Large intestine (tissue), 3 donors: ENCODE measurements around the gene PIK3C3. TPM values are rescaled to one million over a fixed set of nuclear protein-coding genes. Genes with fewer than 3 reads are reported as not detected.

ENCODE experiments used
- DNase-seq, 2 donors: peaks; one replicate each; pipeline versions ENCODE4 v3.0.0 to v3.0.0-alpha.2; 2013
- H3K27ac ChIP-seq: one replicate; pipeline ENCODE4 v1.5.1; 2013; ENCODE audit warnings: low read length
- H3K27me3 ChIP-seq: 2 replicates; pipeline ENCODE4 v1.6.1; 2013; ENCODE audit warnings: low read length; ENCODE audit not compliant: control insufficient read depth, insufficient read depth
- H3K36me3 ChIP-seq: 2 replicates; pipeline ENCODE4 v1.6.1; 2013; ENCODE audit warnings: low read length; ENCODE audit not compliant: control insufficient read depth, insufficient read depth
- H3K4me1 ChIP-seq: one replicate; pipeline ENCODE4 v1.6.1; 2013; ENCODE audit warnings: low read length; ENCODE audit not compliant: control insufficient read depth, insufficient read depth
- H3K4me3 ChIP-seq: one replicate; pipeline ENCODE4 v1.5.1; 2013; ENCODE audit warnings: low read length
- H3K9me3 ChIP-seq: one replicate; pipeline ENCODE4 v1.6.1; 2013; ENCODE audit warnings: mild to moderate bottlenecking, low read depth, low read length, moderate library complexity; ENCODE audit not compliant: control insufficient read depth
- WGBS: methylation state at CpG from one replicate; pipeline ENCODE4 v1.1.5; 2013; ENCODE audit warnings: low lambda C conversion rate; ENCODE audit not compliant: insufficient coverage; 5-methylcytosine and 5-hydroxymethylcytosine counted together
- polyA plus RNA-seq: library from polyadenylated mRNA; unstranded; fragments of 120-200 nt; gene quantifications from one replicate; pipeline ENCODE4 v1.2.1, GENCODE V29; 2013

PIK3C3 gene
- polyA plus RNA-seq, 1 donor: 38.2 TPM

DNA sequence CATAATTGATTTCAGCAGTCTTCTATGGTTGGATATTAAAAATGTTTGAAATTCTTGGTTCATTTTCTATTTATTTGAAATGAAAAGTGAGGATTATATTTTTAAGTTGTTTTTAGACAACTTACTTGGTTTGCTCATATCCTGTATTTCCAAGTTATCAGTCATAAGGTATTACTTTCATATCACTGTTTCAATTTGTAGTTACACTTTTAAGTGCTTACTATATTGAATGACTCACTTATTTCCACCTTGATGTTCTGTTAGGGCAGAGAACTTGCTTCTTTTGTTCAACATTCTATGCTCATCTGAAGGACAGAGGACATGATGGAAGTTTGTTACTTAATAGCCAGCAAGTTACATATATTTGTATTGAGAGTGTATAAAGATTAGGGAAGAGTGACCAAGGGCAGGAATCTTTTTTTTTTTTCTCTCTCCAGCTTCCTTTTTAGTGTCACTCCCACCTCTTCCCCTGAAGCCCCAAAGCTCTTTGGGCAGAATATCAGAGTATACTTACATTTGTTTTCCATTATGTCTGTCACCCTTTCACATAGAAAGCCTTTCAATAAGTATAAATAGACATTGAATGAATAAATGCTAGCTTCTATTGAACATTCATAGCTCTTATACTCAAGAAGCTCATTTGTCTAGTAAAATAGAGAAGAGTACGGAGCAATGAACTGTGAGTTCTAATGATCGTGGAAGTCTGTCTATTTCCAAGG is 28.1 kb downstream of the PIK3C3 start:
- H3K9me3 ChIP-seq: no peaks in the 10 kb centered on the region
- peaks cover 15% of the 10 kb centered on the region for H3K36me3 ChIP-seq
- no peak for DNase-seq
- no peaks in the 10 kb centered on the region for H3K27me3 ChIP-seq
- H3K4me1 ChIP-seq: no peaks in the 10 kb centered on the region
- H3K4me3 ChIP-seq: no peak overlapping the region
- H3K27ac ChIP-seq: no peak overlapping the region
- WGBS: no CpG with 5 or more reads among the region's 2 CpGs

DNA sequence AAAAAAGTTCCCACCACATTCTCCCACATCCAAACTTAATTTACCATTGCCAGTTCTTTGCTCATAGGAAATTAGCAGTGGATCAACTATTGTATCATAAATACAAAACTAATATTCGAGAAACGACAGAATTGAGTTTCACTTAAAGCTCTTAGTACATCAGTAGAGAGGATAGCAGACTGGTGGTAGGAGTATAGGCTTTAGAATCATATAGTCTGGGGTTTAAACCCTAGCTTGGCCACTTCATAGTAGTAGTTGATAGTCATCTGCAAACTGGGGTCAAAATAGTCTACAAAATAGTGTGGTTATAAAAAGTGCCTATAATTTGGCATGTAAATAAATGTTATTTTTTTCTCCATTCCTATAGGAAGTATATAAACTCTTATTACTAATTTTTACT is 30.9 kb downstream of the PIK3C3 start:
- H3K27ac ChIP-seq: no peak overlapping the region
- no peak for DNase-seq
- no CpG with 5 or more reads among the region's 2 CpGs for WGBS
- no peak overlapping the region for H3K4me3 ChIP-seq
- H3K9me3 ChIP-seq: no peaks in the 10 kb centered on the region
- H3K4me1 ChIP-seq: no peaks in the 10 kb centered on the region
- no peaks in the 10 kb centered on the region for H3K27me3 ChIP-seq
- peaks cover 17% of the 10 kb centered on the region for H3K36me3 ChIP-seq

- Histone ChIP-seq H3K4me1 (no peaks in the 10 kb centered on the region), H3K9me3 (no peaks in the 10 kb centered on the region), H3K27me3 (no peaks in the 10 kb centered on the region), H3K4me3 (no peak overlapping the region), H3K36me3 (peaks cover 27% of the 10 kb centered on the region), H3K27ac (no peak overlapping the region)
- DNase-seq: no peak
- WGBS: 73% methylated on average over 4 of the region's 5 CpGs
Observed at GRCh38 chr18:41989508-41989907, 34.5 kb downstream of the PIK3C3 start.

- DNase-seq: no peak
- Histone ChIP-seq H3K4me1 (no peaks in the 10 kb centered on the region), H3K4me3 (no peak overlapping the region), H3K27ac (no peak overlapping the region), H3K36me3 (peaks cover 31% of the 10 kb centered on the region), H3K27me3 (no peaks in the 10 kb centered on the region), H3K9me3 (no peaks in the 10 kb centered on the region)
- no CpG with 5 or more reads among the region's 2 CpGs for WGBS
Observed at GRCh38 chr18:41992066-41992465, 37.0 kb downstream of the PIK3C3 start.

GRCh38 chr18:41992703-41993102 is 37.7 kb downstream of the PIK3C3 start:
- peaks cover 37% of the 10 kb centered on the region for H3K36me3 ChIP-seq
- no peak overlapping the region for H3K4me3 ChIP-seq
- H3K9me3 ChIP-seq: no peaks in the 10 kb centered on the region
- H3K4me1 ChIP-seq: no peaks in the 10 kb centered on the region
- DNase-seq: no peak
- no peaks in the 10 kb centered on the region for H3K27me3 ChIP-seq
- H3K27ac ChIP-seq: no peak overlapping the region
- WGBS: 83% methylated on average over 3 of the region's 4 CpGs

GRCh38 chr18:41993151-41993550 is 38.1 kb downstream of the PIK3C3 start:
- WGBS: 100% methylated on average over 2 of the region's 2 CpGs
- Histone ChIP-seq H3K4me3 (no peak overlapping the region), H3K9me3 (no peaks in the 10 kb centered on the region), H3K27ac (no peak overlapping the region), H3K36me3 (peaks cover 35% of the 10 kb centered on the region), H3K27me3 (no peaks in the 10 kb centered on the region), H3K4me1 (no peaks in the 10 kb centered on the region)
- no peak for DNase-seq

DNA sequence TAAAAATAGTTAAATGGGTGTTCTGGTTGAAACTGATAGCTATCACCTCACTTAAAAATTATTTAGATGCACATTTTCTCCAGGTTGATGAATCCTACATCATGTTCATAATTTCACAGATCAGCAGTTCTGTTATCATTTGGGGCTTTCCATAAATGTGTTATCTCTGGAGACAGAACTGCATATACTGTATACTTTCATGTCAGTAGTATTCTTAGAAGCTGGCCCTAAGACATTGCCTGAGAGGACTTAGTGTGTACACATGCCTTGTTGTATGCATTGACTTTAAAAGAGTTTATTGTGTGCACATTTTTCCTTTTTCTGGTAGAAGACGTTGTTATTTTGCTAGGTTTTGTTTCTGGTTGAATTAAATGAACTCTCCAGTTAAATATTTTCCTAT is 41.0 kb downstream of the PIK3C3 start:
- no peak overlapping the region for H3K27ac ChIP-seq
- no peaks in the 10 kb centered on the region for H3K27me3 ChIP-seq
- no peak for DNase-seq
- WGBS: no CpG with 5 or more reads among the region's 1 CpG
- no peaks in the 10 kb centered on the region for H3K4me1 ChIP-seq
- H3K36me3 ChIP-seq: peaks cover 46% of the 10 kb centered on the region
- H3K4me3 ChIP-seq: no peak overlapping the region
- H3K9me3 ChIP-seq: no peaks in the 10 kb centered on the region

- 93% methylated on average over 3 of the region's 4 CpGs for WGBS
- no peaks in the 10 kb centered on the region for H3K9me3 ChIP-seq
- DNase-seq: no peak
- peaks cover 50% of the 10 kb centered on the region for H3K36me3 ChIP-seq
- no peaks in the 10 kb centered on the region for H3K27me3 ChIP-seq
- H3K4me1 ChIP-seq: no peaks in the 10 kb centered on the region
- H3K27ac ChIP-seq: no peak overlapping the region
- H3K4me3 ChIP-seq: no peak overlapping the region
Observed at GRCh38 chr18:41999751-42000150, 44.7 kb downstream of the PIK3C3 start.

DNA sequence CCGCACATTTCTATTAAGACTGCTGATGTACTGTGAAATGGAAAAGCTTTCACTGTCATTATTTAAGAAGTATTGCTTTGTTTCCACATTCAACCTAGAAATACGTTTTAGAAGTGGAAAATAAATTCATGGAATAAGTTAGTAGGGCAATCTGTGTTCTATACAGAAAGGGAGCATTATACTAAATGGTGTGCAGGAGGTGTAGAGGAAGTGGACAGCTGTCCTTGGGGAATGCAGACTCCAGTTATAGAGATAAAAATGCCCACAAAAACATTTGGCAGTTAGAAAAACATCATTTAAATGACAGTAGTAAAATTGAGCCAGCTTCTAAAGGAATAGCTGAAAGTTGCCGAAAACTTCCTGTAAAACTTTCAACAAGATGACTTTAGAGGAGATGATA is 46.8 kb downstream of the PIK3C3 start:
- Histone ChIP-seq H3K27ac (no peak overlapping the region), H3K4me3 (no peak overlapping the region), H3K27me3 (no peaks in the 10 kb centered on the region), H3K36me3 (peaks cover 53% of the 10 kb centered on the region), H3K4me1 (no peaks in the 10 kb centered on the region), H3K9me3 (no peaks in the 10 kb centered on the region)
- DNase-seq: no peak
- 90% methylated on average over 1 of the region's 3 CpGs for WGBS

- DNase-seq: no peak
- Histone ChIP-seq H3K36me3 (peaks cover 38% of the 10 kb centered on the region), H3K27me3 (no peaks in the 10 kb centered on the region), H3K4me1 (no peaks in the 10 kb centered on the region), H3K9me3 (no peaks in the 10 kb centered on the region), H3K4me3 (no peak overlapping the region), H3K27ac (no peak overlapping the region)
- 100% methylated on average over 1 of the region's 2 CpGs for WGBS
Observed at GRCh38 chr18:42004653-42005052, 49.6 kb downstream of the PIK3C3 start.

GRCh38 chr18:42005782-42006181 is 50.7 kb downstream of the PIK3C3 start:
- Histone ChIP-seq H3K4me1 (no peaks in the 10 kb centered on the region), H3K36me3 (peaks cover 30% of the 10 kb centered on the region), H3K27me3 (no peaks in the 10 kb centered on the region), H3K9me3 (no peaks in the 10 kb centered on the region), H3K27ac (no peak overlapping the region), H3K4me3 (no peak overlapping the region)
- DNase-seq: no peak
